Activated CD8-positive, alpha-beta memory T cell treated with anti-CD3 and anti-CD28 coated beads, Interleukin-2, amount 10 ng/mL, durations not matched to agents 7 days and 5 days (primary cell): Measurements from ENCODE around the gene ZNF784. TPM values are rescaled to one million over a fixed set of nuclear protein-coding genes. Genes with fewer than 3 reads are reported as not detected.
A peak's percentile ranks its signal among the peaks of the same experiment; 100 is the strongest.

Experiments
- ATAC-seq: fragments of 150-1000 bp; cut with Tn5 transposase; one replicate; pipeline ENCODE4 v1.10.0; 2021; ENCODE audit warnings: moderate library complexity
- CTCF ChIA-PET: fragments of 350-600 bp; sonication (Branson Sonifier 250); formaldehyde crosslinking; loops from one replicate; lab custom pipeline; 2021; ENCODE audit warnings: antibody characterized with exemption; lab: Charles Lee
- DNase-seq: peaks from one replicate; pipeline ENCODE4 v3.0.0-alpha.2; 2020
- H3K27ac Mint-ChIP-seq: one replicate; pipeline ENCODE4 v1.8.0; 2021; ENCODE audit warnings: mild to moderate bottlenecking, mixed read lengths
- H3K27me3 Mint-ChIP-seq: one replicate; pipeline ENCODE4 v1.8.0; 2021; ENCODE audit warnings: mixed read lengths
- H3K36me3 Mint-ChIP-seq: one replicate; pipeline ENCODE4 v1.8.0; 2021; ENCODE audit warnings: mild to moderate bottlenecking, mixed read lengths
- H3K4me1 Mint-ChIP-seq: one replicate; pipeline ENCODE4 v1.8.0; 2021; ENCODE audit warnings: mixed read lengths
- H3K4me3 Mint-ChIP-seq: one replicate; pipeline ENCODE4 v1.8.0; 2021; ENCODE audit warnings: mild to moderate bottlenecking, moderate library complexity, mixed read lengths
- H3K9me3 Mint-ChIP-seq: one replicate; pipeline ENCODE4 v1.8.0; 2022; ENCODE audit warnings: low read depth, mixed read lengths
- total RNA-seq, 2 experiments: library from RNA; stranded (reverse); gene quantifications; one replicate each; pipeline ENCODE4 v1.2.3, GENCODE V29; 2021

Gene ZNF784
- total RNA-seq, 2 experiments from 2014 or later: 5.1 to 7.3 TPM

DNA sequence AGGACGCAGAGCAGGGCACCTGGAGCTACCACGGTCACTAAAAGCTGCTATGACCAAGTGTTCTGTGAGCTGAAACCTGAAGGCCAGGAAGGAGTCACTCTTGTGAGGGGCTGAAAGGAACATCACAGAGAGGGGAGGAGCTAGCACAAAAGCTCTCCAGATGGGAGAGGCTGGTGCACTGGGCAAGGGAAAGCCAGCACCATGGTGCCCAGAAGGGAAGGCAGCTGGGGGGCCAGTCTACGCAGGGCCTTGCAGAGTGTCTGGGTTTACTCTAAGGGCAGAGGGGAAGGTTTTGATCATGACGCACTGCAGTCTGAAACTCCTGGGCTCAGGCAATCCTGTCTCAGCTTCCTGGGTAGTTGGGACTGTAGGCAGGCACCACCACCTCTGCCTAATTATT, 12.4 kb upstream of the ZNF784 start:
- Mint-ChIP-seq H3K36me3 (peaks cover 12% of the 10 kb centered on the region), H3K9me3 (no peaks in the 10 kb centered on the region), H3K4me3 (no peak overlapping the region), H3K4me1 (peaks cover 65% of the 10 kb centered on the region), H3K27ac (peak overlapping the region; percentile 100), H3K27me3 (no peaks in the 10 kb centered on the region)
- no peak for ATAC-seq
- no peak for DNase-seq
- CTCF ChIA-PET: interaction anchor here (1.0 to 10.5 kb wide), 7 partner anchors 10 to 133 kb away, joined by 4 to 104 read pairs (median 7); partner anchors contain the start of genes CCDC106, U2AF2 and ZNF784

DNA sequence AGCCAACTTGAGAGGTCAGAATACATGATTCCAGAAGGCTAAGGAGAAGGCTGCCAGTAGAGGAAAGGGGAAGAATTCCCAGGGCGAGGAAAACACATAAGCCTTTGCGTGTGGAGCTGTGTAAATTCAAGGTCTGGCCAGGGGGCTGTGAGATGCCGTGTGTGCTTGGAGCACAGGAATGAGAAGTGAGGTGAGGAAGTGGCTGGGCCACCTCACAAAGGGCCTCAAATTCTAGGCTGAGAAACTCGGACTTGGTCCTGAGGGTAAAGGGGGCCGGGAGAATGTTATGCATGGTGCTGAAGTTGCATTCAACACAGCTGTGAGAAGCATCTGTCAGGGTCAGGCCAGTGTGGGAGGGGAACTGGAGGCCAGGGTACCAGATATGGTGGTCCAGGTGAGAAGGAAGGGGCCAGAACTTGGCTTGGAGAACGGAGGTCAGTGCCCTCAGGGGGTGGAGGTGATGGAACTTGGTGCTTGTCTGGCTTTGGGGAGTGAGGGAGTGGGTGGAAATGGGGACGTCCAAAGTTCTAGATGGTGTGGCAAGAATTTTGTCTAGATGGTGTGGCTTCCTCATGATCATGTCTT, 11.6 kb upstream of the ZNF784 start:
- peak overlapping the region; percentile 98 for H3K4me3 Mint-ChIP-seq
- no peak for DNase-seq
- peak overlapping the region; percentile 100 for H3K27ac Mint-ChIP-seq
- CTCF ChIA-PET: interaction anchor here (1.0 to 10.5 kb wide), 6 partner anchors 11 to 132 kb away, joined by 4 to 104 read pairs (median 7); partner anchors contain the start of genes CCDC106, U2AF2 and ZNF784
- H3K36me3 Mint-ChIP-seq: peaks cover 12% of the 10 kb centered on the region
- H3K27me3 Mint-ChIP-seq: no peaks in the 10 kb centered on the region
- H3K9me3 Mint-ChIP-seq: no peaks in the 10 kb centered on the region
- H3K4me1 Mint-ChIP-seq: peaks cover 67% of the 10 kb centered on the region
- no peak for ATAC-seq

- ATAC-seq (no peak), DNase-seq (no peak)
- Mint-ChIP-seq H3K4me3 (peak overlapping the region; percentile 98), H3K27ac (peak overlapping the region; percentile 100), H3K27me3 (no peaks in the 10 kb centered on the region), H3K36me3 (peaks cover 12% of the 10 kb centered on the region), H3K9me3 (no peaks in the 10 kb centered on the region), H3K4me1 (peaks cover 64% of the 10 kb centered on the region)
- CTCF ChIA-PET: interaction anchor here (1.0 to 10.5 kb wide), 7 partner anchors 9 to 123 kb away, joined by 4 to 104 read pairs (median 31); partner anchors contain the start of genes CCDC106, FIZ1, U2AF2 and ZNF524
These were observed 11.0 kb upstream of the ZNF784 start for GRCh38 chr19:55635334-55635717.

GRCh38 chr19:55633861-55634260, 9.5 kb upstream of the ZNF784 start:
- Mint-ChIP-seq H3K4me1 (peaks cover 52% of the 10 kb centered on the region), H3K27me3 (no peaks in the 10 kb centered on the region), H3K4me3 (no peak overlapping the region), H3K36me3 (peaks cover 10% of the 10 kb centered on the region), H3K27ac (peak overlapping the region; percentile 100), H3K9me3 (no peaks in the 10 kb centered on the region)
- ATAC-seq (no peak), DNase-seq (no peak)
- CTCF ChIA-PET: interaction anchor here (0.6 to 10.5 kb wide), 19 partner anchors 9 to 1765 kb away, joined by 3 to 104 read pairs (median 18); partner anchors contain the start of genes CCDC106, FIZ1, ISOC2 and U2AF2

- peak overlapping the region; percentile 38 for H3K27ac Mint-ChIP-seq
- H3K4me1 Mint-ChIP-seq: peaks cover 46% of the 10 kb centered on the region
These were observed 8.1 kb upstream of the ZNF784 start for GRCh38 chr19:55632463-55632834.

GRCh38 chr19:55626350-55626749, 2.0 kb upstream of the ZNF784 start:
- peak overlapping the region; percentile 51 for H3K4me3 Mint-ChIP-seq
- CTCF ChIA-PET: interaction anchor here (0.7 to 5.6 kb wide), 19 partner anchors 8 to 372 kb away, joined by 3 to 44 read pairs (median 4); partner anchors contain the start of genes FIZ1, HSPBP1, ISOC2 and NAT14

More at GRCh38 chr19:55632463-55632834, 8.1 kb upstream of the ZNF784 start:
- ATAC-seq: peak; percentile 43
- CTCF ChIA-PET: interaction anchor here (0.6 to 10.5 kb wide), 39 partner anchors 8 to 539 kb away, joined by 3 to 104 read pairs (median 6); partner anchors contain the start of genes CCDC106, FIZ1, ISOC2 and NAT14
- DNase-seq: peak; percentile 95
- no peaks in the 10 kb centered on the region for H3K9me3 Mint-ChIP-seq
- peaks cover 3% of the 10 kb centered on the region for H3K36me3 Mint-ChIP-seq
- no peak overlapping the region for H3K4me3 Mint-ChIP-seq
- peaks cover 4% of the 10 kb centered on the region for H3K27me3 Mint-ChIP-seq

DNA sequence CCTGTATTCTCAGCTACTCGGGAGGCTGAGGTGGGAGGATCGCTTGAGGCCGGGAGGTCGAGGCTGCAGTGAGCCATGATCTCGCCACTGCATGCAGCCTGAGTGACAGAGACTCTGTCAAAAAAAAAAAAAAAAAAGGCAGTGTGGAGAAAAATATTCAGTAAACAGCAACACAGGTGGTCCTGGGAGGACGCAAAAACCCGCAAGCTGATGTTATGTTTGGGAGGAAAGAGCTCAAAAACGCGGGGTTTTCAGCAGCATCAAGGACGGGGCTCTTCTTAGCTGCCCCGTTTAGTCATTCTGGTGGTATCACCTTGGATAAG, 599 bp upstream of the ZNF784 start:
- H3K36me3 Mint-ChIP-seq: peaks cover 8% of the 10 kb centered on the region
- ATAC-seq (no peak), DNase-seq (no peak)
- CTCF ChIA-PET: interaction anchor here (0.7 to 5.6 kb wide), 20 partner anchors 7 to 483 kb away, joined by 3 to 44 read pairs (median 5); partner anchors contain the start of genes FIZ1, U2AF2, ZNF524 and ZNF865
- peak overlapping the region; percentile 77 for H3K4me3 Mint-ChIP-seq
- peaks cover 10% of the 10 kb centered on the region for H3K27me3 Mint-ChIP-seq
- peaks cover 54% of the 10 kb centered on the region for H3K4me1 Mint-ChIP-seq
- H3K27ac Mint-ChIP-seq: peak overlapping the region; percentile 93
- no peaks in the 10 kb centered on the region for H3K9me3 Mint-ChIP-seq

More at GRCh38 chr19:55626350-55626749, 2.0 kb upstream of the ZNF784 start:
- H3K4me1 Mint-ChIP-seq: peaks cover 40% of the 10 kb centered on the region
- peak overlapping the region; percentile 84 for H3K27ac Mint-ChIP-seq
- no peaks in the 10 kb centered on the region for H3K9me3 Mint-ChIP-seq
- H3K36me3 Mint-ChIP-seq: peaks cover 3% of the 10 kb centered on the region
- H3K27me3 Mint-ChIP-seq: peaks cover 10% of the 10 kb centered on the region
- peak; percentile 59 for ATAC-seq
- DNase-seq: peak; percentile 89

GRCh38 chr19:55623561-55623960, 805 bp downstream of the ZNF784 start:
- CTCF ChIA-PET: interaction anchor here (1.2 to 5.6 kb wide), 9 partner anchors 9 to 156 kb away, joined by 3 to 44 read pairs (median 7); partner anchors contain the start of genes FIZ1, ZNF524, ZNF628 and ZNF865
- Mint-ChIP-seq H3K27ac (peak overlapping the region; percentile 46), H3K4me1 (peaks cover 60% of the 10 kb centered on the region), H3K36me3 (peaks cover 11% of the 10 kb centered on the region), H3K27me3 (peaks cover 10% of the 10 kb centered on the region), H3K9me3 (no peaks in the 10 kb centered on the region), H3K4me3 (peak overlapping the region; percentile 77)
- ATAC-seq: no peak
- DNase-seq: no peak

DNA sequence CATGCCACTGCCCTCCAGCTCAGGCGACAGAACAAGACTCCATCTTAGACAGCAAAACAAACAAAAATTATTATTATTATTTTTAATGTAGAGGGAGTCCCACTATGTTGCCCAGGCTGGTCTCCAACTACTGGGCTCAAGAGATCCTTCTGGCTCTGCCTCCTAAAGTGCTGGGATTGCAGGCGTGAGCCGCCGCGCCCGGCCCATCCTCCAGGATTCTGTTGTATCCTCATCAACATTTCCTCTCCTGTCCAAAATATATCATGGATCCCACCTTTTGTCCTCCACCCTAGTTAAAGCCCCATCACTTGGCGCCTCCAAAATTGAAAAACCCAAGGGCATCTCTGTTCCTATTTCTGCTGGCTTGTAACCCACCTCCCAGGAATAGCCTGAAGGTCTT, 1.2 kb downstream of the ZNF784 start:
- ATAC-seq (no peak), DNase-seq (no peak)
- Mint-ChIP-seq H3K4me1 (peaks cover 59% of the 10 kb centered on the region), H3K4me3 (no peak overlapping the region), H3K27ac (no peak overlapping the region), H3K27me3 (peaks cover 9% of the 10 kb centered on the region), H3K36me3 (peaks cover 11% of the 10 kb centered on the region), H3K9me3 (no peaks in the 10 kb centered on the region)
- CTCF ChIA-PET: interaction anchor here (1.1 to 5.6 kb wide), 9 partner anchors 9 to 147 kb away, joined by 3 to 44 read pairs (median 7); partner anchors contain the start of genes FIZ1, ZNF524, ZNF628 and ZNF865

DNA sequence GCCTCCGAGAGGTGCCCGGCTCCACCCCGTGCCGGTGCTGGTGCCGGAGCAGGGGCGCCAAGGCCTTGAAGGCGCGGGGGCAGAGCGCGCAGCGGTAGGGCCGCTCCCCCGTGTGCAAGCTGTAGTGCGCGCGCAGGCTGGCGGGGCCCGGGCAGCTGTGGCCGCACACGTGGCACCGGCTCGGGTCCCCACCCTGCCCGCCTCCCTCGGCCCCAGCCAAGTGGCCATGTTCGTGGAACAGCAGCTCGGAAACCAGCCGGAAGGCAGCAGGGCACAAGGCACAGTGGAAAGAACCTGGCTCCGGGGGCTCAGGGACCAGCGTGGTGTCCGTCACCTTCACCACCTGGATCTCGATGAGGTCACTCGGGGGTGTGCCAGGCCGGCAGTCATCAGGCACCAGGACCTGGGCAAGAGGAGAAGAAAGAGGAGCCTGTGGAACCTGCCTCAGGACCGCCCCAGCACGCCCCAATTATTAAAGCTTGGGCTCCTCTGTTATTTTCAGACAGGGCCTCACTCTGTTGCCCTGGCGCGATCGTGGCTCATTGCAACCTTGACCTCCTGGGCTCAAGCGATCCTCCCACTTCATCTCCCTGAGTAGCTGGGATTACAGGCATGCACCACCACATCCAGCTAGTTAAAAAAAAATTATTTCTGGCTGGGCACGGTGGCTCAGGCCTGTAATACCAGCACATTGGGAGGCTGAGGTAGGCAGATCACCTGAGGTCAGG, 2.0 kb downstream of the ZNF784 start:
- CTCF ChIA-PET: interaction anchor here (1.1 to 5.6 kb wide), 3 partner anchors 10 to 119 kb away, joined by 4 to 44 read pairs (median 19); partner anchors contain the start of gene ZNF865
- DNase-seq (no peak), ATAC-seq (no peak)
- Mint-ChIP-seq H3K9me3 (no peaks in the 10 kb centered on the region), H3K36me3 (peaks cover 15% of the 10 kb centered on the region), H3K4me1 (peaks cover 56% of the 10 kb centered on the region), H3K27ac (no peak overlapping the region), H3K27me3 (peaks cover 6% of the 10 kb centered on the region), H3K4me3 (no peak overlapping the region)

DNA sequence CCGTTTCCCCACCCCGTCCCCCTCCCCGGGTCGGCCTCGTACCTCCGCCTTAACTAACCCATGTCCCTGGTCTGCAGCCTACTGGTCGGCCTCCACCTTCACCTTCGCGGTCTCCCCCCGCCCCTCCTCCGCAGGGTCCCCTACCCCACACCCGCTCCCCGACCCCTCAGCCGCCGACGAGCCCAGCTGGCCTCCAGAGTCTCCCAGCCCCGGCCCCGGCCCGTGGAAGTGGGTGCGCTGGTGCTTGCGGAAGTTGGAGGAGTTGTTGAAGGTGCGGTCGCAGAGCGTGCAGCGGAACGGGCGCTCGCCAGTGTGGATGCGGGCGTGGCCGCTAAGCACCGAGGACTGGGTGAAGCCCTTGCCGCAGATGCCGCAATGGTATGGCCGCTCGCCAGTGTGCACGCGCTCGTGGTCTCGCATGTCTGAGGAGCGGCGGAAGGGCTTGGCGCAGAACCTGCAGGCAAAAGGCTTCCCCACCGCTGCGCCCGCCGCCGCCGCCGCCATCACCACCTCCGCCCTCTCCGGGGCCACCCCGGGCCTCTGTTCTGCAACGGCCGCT, 2.6 kb downstream of the ZNF784 start:
- Mint-ChIP-seq H3K36me3 (peaks cover 17% of the 10 kb centered on the region), H3K27ac (no peak overlapping the region), H3K4me1 (peaks cover 50% of the 10 kb centered on the region), H3K4me3 (no peak overlapping the region), H3K27me3 (peaks cover under 1% of the 10 kb centered on the region), H3K9me3 (no peaks in the 10 kb centered on the region)
- CTCF ChIA-PET: interaction anchor here (3.7 to 4.5 kb wide), 2 partner anchors 11 to 16 kb away, joined by 19 to 25 read pairs; partner anchors contain the start of gene ZNF865
- ATAC-seq (no peak), DNase-seq (no peak)

GRCh38 chr19:55621205-55621672, 3.1 kb downstream of the ZNF784 start:
- peak overlapping the region; percentile 26 for H3K27ac Mint-ChIP-seq
- no peaks in the 10 kb centered on the region for H3K27me3 Mint-ChIP-seq
- CTCF ChIA-PET: interaction anchor here (2.6 to 4.5 kb wide), 2 partner anchors 11 to 15 kb away, joined by 18 to 25 read pairs; partner anchors contain the start of gene ZNF865
- no peak for DNase-seq
- no peak for ATAC-seq
- H3K9me3 Mint-ChIP-seq: no peaks in the 10 kb centered on the region
- peaks cover 45% of the 10 kb centered on the region for H3K4me1 Mint-ChIP-seq
- no peak overlapping the region for H3K4me3 Mint-ChIP-seq
- H3K36me3 Mint-ChIP-seq: peaks cover 20% of the 10 kb centered on the region
